ENCODE measurements around the gene ROR2. TPM values are rescaled to one million over a fixed set of nuclear protein-coding genes. Genes with fewer than 3 reads are reported as not detected.

Gene ROR2
- total and polyA plus RNA-seq, 2 donors (not counting 3 experiments of a cell fraction or from before 2014, with no cell fraction given): not detected

DNA sequence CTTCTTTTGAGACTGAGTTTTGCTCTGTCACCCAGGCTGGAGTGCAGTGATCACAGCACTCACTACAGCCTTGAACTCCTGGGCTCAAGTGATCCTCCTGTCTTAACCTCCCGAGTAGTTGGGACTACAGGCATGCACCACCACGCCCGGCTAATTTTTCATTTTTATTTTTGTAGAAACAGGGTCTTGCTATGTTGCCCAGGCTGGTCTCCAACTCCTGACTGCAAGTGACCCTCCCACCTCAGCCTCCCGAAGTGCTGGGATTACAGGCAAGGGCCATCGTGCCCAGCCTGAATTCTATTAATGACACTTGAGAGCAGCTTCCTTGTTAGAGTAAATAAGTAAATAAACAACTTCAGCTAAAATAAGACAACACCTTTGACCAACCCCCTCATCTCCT is 12.3 kb downstream of the ROR2 start:
- ChIA-PET POLR2A (no interaction called here), CTCF (interaction anchor here (1.4 to 1.8 kb wide), 3 partner anchors 8 to 15 kb away, joined by 3 to 6 read pairs (median 5); partner anchors contain the start of gene ROR2)
- no peaks in the 10 kb centered on the region for H3K79me2 ChIP-seq (ENCODE audit: control insufficient read depth, insufficient read depth, low read length)
- H3K36me3 ChIP-seq (ENCODE audit: control insufficient read depth in 2 of 2, extremely low read depth in 1 of 2, insufficient read depth in 2 of 2, low read length in 2 of 2): no peaks in the 10 kb centered on the region
- intact Hi-C loops (cut with micrococcal nuclease) (no loop called here), dilution Hi-C loops (cut with MboI; ENCODE audit: extremely low pct_ligation_motif_present, low sequenced_read_pairs) (no loop called here)
- H3K9me1 ChIP-seq (replicated peaks; ENCODE audit: control insufficient read depth, extremely low read depth, insufficient read depth, low read length): no peaks in the 10 kb centered on the region
- H4K20me1 ChIP-seq (replicated peaks; ENCODE audit: control insufficient read depth, extremely low read depth, insufficient read depth, low read length): no peaks in the 10 kb centered on the region
- no peak overlapping the region for H3K9ac ChIP-seq (replicated peaks; ENCODE audit: extremely low read depth, insufficient read depth, low read length)
- BruUV-seq (replicated peaks): no TSS peak
- no peaks in the 10 kb centered on the region for H3K4me1 ChIP-seq (ENCODE audit: control insufficient read depth, extremely low read depth, insufficient read depth, low read length)
- H3K9me3 ChIP-seq (replicated peaks; ENCODE audit: control insufficient read depth, insufficient read depth, low read length): no peaks in the 10 kb centered on the region
- no peak overlapping the region for H3K4me2 ChIP-seq (ENCODE audit: insufficient read depth, low read length)
- no peak overlapping the region for H3K4me3 ChIP-seq (replicated peaks in 1 of 3; ENCODE audit: insufficient read depth in 1 of 3, low read depth in 1 of 3, low read length in 3 of 3)
- no peaks in the 10 kb centered on the region for H3K27me3 ChIP-seq (ENCODE audit: control insufficient read depth in 2 of 2, insufficient read depth in 2 of 2, low read length in 2 of 2)
- TF ChIP-seq MYC (IDR thresholded peaks at IDR 0.05; ENCODE audit: low read depth, low read length): no peak
- no peak for TF ChIP-seq EZH2 (IDR thresholded peaks at IDR 0.05; ENCODE audit: borderline replicate concordance, low read depth, low read length, severe bottlenecking)
- H2AFZ ChIP-seq (ENCODE audit: low read depth, low read length): no peak overlapping the region
- FAIRE-seq (no peak), DNase-seq (ENCODE audit: low read depth, low spot score) (no peak)
- no peak overlapping the region for H3K27ac ChIP-seq (ENCODE audit: insufficient read depth, low read depth, low read length)

DNA sequence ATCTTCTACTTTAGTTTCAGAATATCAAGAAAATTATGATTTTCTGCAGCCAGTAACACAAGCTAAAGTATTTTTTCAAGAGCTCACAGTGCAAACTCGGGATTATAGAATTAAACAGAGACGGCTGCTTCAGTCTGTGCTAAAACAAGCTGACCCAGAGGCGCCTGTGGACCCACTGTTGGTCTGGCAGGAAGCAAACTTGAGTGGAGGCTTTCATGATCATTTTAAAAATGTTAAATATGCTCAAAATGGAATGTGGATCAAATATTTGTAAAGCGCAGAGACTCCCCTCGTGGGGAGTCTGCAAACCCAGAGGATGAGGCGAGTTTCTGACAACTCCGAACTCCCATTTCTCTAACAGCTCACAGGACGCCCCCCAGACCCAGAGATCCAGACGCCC is 13.0 kb downstream of the ROR2 start:
- Histone ChIP-seq H3K36me3 (ENCODE audit: control insufficient read depth in 2 of 2, extremely low read depth in 1 of 2, insufficient read depth in 2 of 2, low read length in 2 of 2) (no peaks in the 10 kb centered on the region), H3K9ac (replicated peaks; ENCODE audit: extremely low read depth, insufficient read depth, low read length) (no peak overlapping the region), H4K20me1 (replicated peaks; ENCODE audit: control insufficient read depth, extremely low read depth, insufficient read depth, low read length) (no peaks in the 10 kb centered on the region), H3K27me3 (ENCODE audit: control insufficient read depth in 2 of 2, insufficient read depth in 2 of 2, low read length in 2 of 2) (no peaks in the 10 kb centered on the region), H3K4me2 (ENCODE audit: insufficient read depth, low read length) (no peak overlapping the region), H3K9me1 (replicated peaks; ENCODE audit: control insufficient read depth, extremely low read depth, insufficient read depth, low read length) (no peaks in the 10 kb centered on the region), H3K4me1 (ENCODE audit: control insufficient read depth, extremely low read depth, insufficient read depth, low read length) (no peaks in the 10 kb centered on the region), H3K79me2 (ENCODE audit: control insufficient read depth, insufficient read depth, low read length) (no peaks in the 10 kb centered on the region), H2AFZ (ENCODE audit: low read depth, low read length) (no peak overlapping the region), H3K27ac (ENCODE audit: insufficient read depth, low read depth, low read length) (no peak overlapping the region), H3K9me3 (replicated peaks; ENCODE audit: control insufficient read depth, insufficient read depth, low read length) (no peaks in the 10 kb centered on the region), H3K4me3 (replicated peaks in 1 of 3; ENCODE audit: insufficient read depth in 1 of 3, low read depth in 1 of 3, low read length in 3 of 3) (no peak overlapping the region)
- POLR2A ChIA-PET: no interaction called here
- BruUV-seq (replicated peaks): no TSS peak
- dilution Hi-C loops (cut with MboI; ENCODE audit: extremely low pct_ligation_motif_present, low sequenced_read_pairs): no loop called here
- FAIRE-seq: no peak
- DNase-seq (ENCODE audit: low read depth, low spot score): no peak
- intact Hi-C loops (cut with micrococcal nuclease): no loop called here
- CTCF ChIA-PET: interaction anchor here (0.6 to 1.8 kb wide), 4 partner anchors 9 to 850 kb away, joined by 3 to 6 read pairs (median 4); partner anchors contain the start of gene ROR2
- TF ChIP-seq EZH2 (IDR thresholded peaks at IDR 0.05; ENCODE audit: borderline replicate concordance, low read depth, low read length, severe bottlenecking) (no peak), POLR2AphosphoS5 (IDR thresholded peaks at IDR 0.05; ENCODE audit: insufficient read depth, low read depth, low read length) (no peak), FOS (IDR thresholded peaks at IDR 0.05; ENCODE audit: borderline replicate concordance, insufficient read depth, low read length) (no peak), GATA2 (IDR thresholded peaks at IDR 0.05; ENCODE audit: insufficient read depth, insufficient read length, low read depth, low read length) (no peak), POLR2A (IDR thresholded peaks at IDR 0.05; ENCODE audit: low read depth, low read length) (no peak), MYC (IDR thresholded peaks at IDR 0.05; ENCODE audit: low read depth, low read length) (no peak), JUN (IDR thresholded peaks at IDR 0.05; ENCODE audit: borderline replicate concordance, insufficient read depth, insufficient read length, low read depth) (no peak)
- TF ChIP-seq, protein P1, sequence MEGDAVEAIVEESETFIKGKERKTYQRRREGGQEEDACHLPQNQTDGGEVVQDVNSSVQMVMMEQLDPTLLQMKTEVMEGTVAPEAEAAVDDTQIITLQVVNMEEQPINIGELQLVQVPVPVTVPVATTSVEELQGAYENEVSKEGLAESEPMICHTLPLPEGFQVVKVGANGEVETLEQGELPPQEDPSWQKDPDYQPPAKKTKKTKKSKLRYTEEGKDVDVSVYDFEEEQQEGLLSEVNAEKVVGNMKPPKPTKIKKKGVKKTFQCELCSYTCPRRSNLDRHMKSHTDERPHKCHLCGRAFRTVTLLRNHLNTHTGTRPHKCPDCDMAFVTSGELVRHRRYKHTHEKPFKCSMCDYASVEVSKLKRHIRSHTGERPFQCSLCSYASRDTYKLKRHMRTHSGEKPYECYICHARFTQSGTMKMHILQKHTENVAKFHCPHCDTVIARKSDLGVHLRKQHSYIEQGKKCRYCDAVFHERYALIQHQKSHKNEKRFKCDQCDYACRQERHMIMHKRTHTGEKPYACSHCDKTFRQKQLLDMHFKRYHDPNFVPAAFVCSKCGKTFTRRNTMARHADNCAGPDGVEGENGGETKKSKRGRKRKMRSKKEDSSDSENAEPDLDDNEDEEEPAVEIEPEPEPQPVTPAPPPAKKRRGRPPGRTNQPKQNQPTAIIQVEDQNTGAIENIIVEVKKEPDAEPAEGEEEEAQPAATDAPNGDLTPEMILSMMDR (IDR thresholded peaks at IDR 0.05; ENCODE audit: extremely low read depth in 1 of 2, insufficient read depth in 1 of 2, low read depth in 1 of 2, low read length in 2 of 2): no peak
- TF ChIP-seq, protein P2, sequence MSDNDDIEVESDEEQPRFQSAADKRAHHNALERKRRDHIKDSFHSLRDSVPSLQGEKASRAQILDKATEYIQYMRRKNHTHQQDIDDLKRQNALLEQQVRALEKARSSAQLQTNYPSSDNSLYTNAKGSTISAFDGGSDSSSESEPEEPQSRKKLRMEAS (IDR thresholded peaks at IDR 0.05; ENCODE audit: insufficient read depth, insufficient read length): no peak

Measured in endothelial cell of umbilical vein (primary cell).